Liver (tissue), 9 donors: ENCODE results near the gene SELENOF. TPM values are rescaled to one million over a fixed set of nuclear protein-coding genes. Genes with fewer than 3 reads are reported as not detected.

Source experiments
- DNase-seq: peaks from one replicate; pipeline ENCODE4 v3.0.0-alpha.2; 2017; ENCODE audit warnings: low spot score
- H3K27ac ChIP-seq, 2 donors: one replicate each; pipeline ENCODE4 v1.7.0; 2013; ENCODE audit warnings: inconsistent platforms in 2 of 2, low read length in 2 of 2, control low read depth in 1 of 2, low read depth in 1 of 2, mild to moderate bottlenecking in 1 of 2
- H3K27me3 ChIP-seq, 4 donors: one replicate each; pipeline versions ENCODE4 v1.6.1 to v1.7.0; 2013; ENCODE audit warnings: low read length in 3 of 4, inconsistent platforms in 1 of 4, mild to moderate bottlenecking in 1 of 4, moderate library complexity in 1 of 4; ENCODE audit not compliant: control insufficient read depth in 4 of 4, insufficient read depth in 4 of 4
- H3K36me3 ChIP-seq, 4 donors: one replicate each; pipeline versions ENCODE4 v1.6.1 to v1.7.0; 2013; ENCODE audit warnings: low read length in 3 of 4, mild to moderate bottlenecking in 3 of 4, low read depth in 1 of 4, moderate library complexity in 1 of 4; ENCODE audit not compliant: control insufficient read depth in 4 of 4, insufficient read depth in 3 of 4
- H3K4me1 ChIP-seq, 4 donors: one replicate each; pipeline versions ENCODE4 v1.6.1 to v1.7.0; 2013; ENCODE audit warnings: low read length in 3 of 4, mild to moderate bottlenecking in 3 of 4, moderate library complexity in 1 of 4; ENCODE audit not compliant: control insufficient read depth in 4 of 4, insufficient read depth in 4 of 4
- H3K4me3 ChIP-seq, 3 donors: one replicate each; pipeline versions ENCODE4 v1.6.1 to v1.7.0; 2013; ENCODE audit warnings: low read length in 3 of 3, control low read depth in 1 of 3, low read depth in 1 of 3, mild to moderate bottlenecking in 1 of 3
- H3K9ac ChIP-seq, 2 donors: one replicate each; pipeline ENCODE4 v1.7.0; 2013; ENCODE audit warnings: low read length in 2 of 2, mild to moderate bottlenecking in 2 of 2, moderate library complexity in 2 of 2, control low read depth in 1 of 2, low read depth in 1 of 2
- H3K9me3 ChIP-seq, 4 donors: one replicate each; pipeline versions ENCODE4 v1.6.1 to v1.7.0; 2013; ENCODE audit warnings: low read length in 3 of 4; ENCODE audit not compliant: control insufficient read depth in 4 of 4
- ATF3 ChIP-seq: IDR thresholded peaks from 2 replicates; pipeline ENCODE4 v1.6.1; 2016; ENCODE audit warnings: antibody characterized with exemption
- CTCF ChIP-seq: fragments of 150-350 bp; IDR thresholded peaks from 2 replicates; pipeline ENCODE4 v1.5.1; 2017; ENCODE audit warnings: improper control_type of control experiment, low read depth, low read length; ENCODE audit not compliant: missing input control
- EGR1 ChIP-seq, 2 donors: IDR thresholded peaks; 2 replicates each; pipeline ENCODE4 v1.6.1; 2016 to 2018; ENCODE audit warnings: antibody characterized with exemption in 2 of 2, low read depth in 2 of 2
- FOXA1 ChIP-seq: IDR thresholded peaks from 2 replicates; pipeline ENCODE4 v1.6.1; 2016; ENCODE audit warnings: antibody characterized with exemption
- FOXA2 ChIP-seq: IDR thresholded peaks from 2 replicates; pipeline ENCODE4 v1.6.1; 2016; ENCODE audit warnings: antibody characterized with exemption
- GABPA ChIP-seq, 2 donors: IDR thresholded peaks in 1 of 2; conservative IDR thresholded peaks in 1 of 2; 2 replicates each; pipeline ENCODE4 v1.6.1; 2016; ENCODE audit warnings: antibody characterized with exemption in 2 of 2, mild to moderate bottlenecking in 1 of 2, moderate library complexity in 1 of 2
- HNF4A ChIP-seq, 2 donors: conservative IDR thresholded peaks; 2 replicates each; pipeline ENCODE4 v1.6.1; 2016; ENCODE audit warnings: antibody characterized with exemption in 2 of 2, mild to moderate bottlenecking in 2 of 2
- HNF4G ChIP-seq: IDR thresholded peaks from 2 replicates; pipeline ENCODE4 v1.6.1; 2016; ENCODE audit warnings: antibody characterized with exemption
- JUND ChIP-seq, 2 donors: IDR thresholded peaks; 2 replicates each; pipeline ENCODE4 v1.6.1; 2016; ENCODE audit warnings: antibody characterized with exemption in 2 of 2
- MAX ChIP-seq: IDR thresholded peaks from 2 replicates; pipeline ENCODE4 v1.6.1; 2016; ENCODE audit warnings: antibody characterized with exemption
- NR2F2 ChIP-seq: IDR thresholded peaks from 2 replicates; pipeline ENCODE4 v1.6.1; 2016; ENCODE audit warnings: antibody characterized with exemption
- RAD21 ChIP-seq, 2 donors: IDR thresholded peaks; 2 replicates each; pipeline ENCODE4 v1.6.1; 2016; ENCODE audit warnings: antibody characterized with exemption in 2 of 2, mild to moderate bottlenecking in 2 of 2
- REST ChIP-seq: IDR thresholded peaks from 2 replicates; pipeline ENCODE4 v1.6.1; 2016; ENCODE audit warnings: antibody characterized with exemption, mild to moderate bottlenecking
- RXRA ChIP-seq, 2 donors: IDR thresholded peaks; 2 replicates each; pipeline ENCODE4 v1.6.1; 2017 to 2018; ENCODE audit warnings: antibody characterized with exemption in 2 of 2, mild to moderate bottlenecking in 1 of 2
- SP1 ChIP-seq: IDR thresholded peaks from 2 replicates; pipeline ENCODE4 v1.6.1; 2018; ENCODE audit warnings: antibody characterized with exemption, mild to moderate bottlenecking
- TAF1 ChIP-seq: conservative IDR thresholded peaks from 2 replicates; pipeline ENCODE4 v1.6.1; 2016; ENCODE audit warnings: antibody characterized with exemption, mild to moderate bottlenecking
- YY1 ChIP-seq: IDR thresholded peaks from 2 replicates; pipeline ENCODE4 v1.6.1; 2016; ENCODE audit warnings: antibody characterized with exemption, mild to moderate bottlenecking
- ZBTB33 ChIP-seq: IDR thresholded peaks from 2 replicates; pipeline ENCODE4 v1.6.1; 2016; ENCODE audit warnings: antibody characterized with exemption
- WGBS: extraction: QIAGEN DNeasy Blood & Tissue Kit; methylation state at CpG from one replicate; pipeline ENCODE4 v1.1.7; 2013; 5-methylcytosine and 5-hydroxymethylcytosine counted together
- polyA plus RNA-seq, 2 donors: library from polyadenylated mRNA; stranded (reverse) in 1 of 2; unstranded in 1 of 2; fragments of 200-250 nt in 1 of 2; fragments of >200 nt in 1 of 2; fragmentation: Nextera tagmentation in 1 of 2; extraction: Ambion mirVana in 1 of 2; gene quantifications; one replicate each; pipeline versions ENCODE4 v1.2.1 to v1.2.3, GENCODE V29; 2013 to 2015
- total RNA-seq, 2 donors: library from RNA; depleted of rRNA; stranded (reverse); fragments of >200 nt; gene quantifications; one replicate each; pipeline ENCODE4 v1.2.3, GENCODE V29; 2014
- donor health status: healthy.
- donor health status: healthy.
- donor health status: healthy.
- donor health status: healthy.
- donor health status: healthy.

SELENOF gene
- total and polyA plus RNA-seq, 4 donors = 80.4 to 143 (median 99.7) TPM

GRCh38 chr1:86866665-86867064 lies 47.3 kb downstream of the SELENOF start:
- no peak overlapping the region for H3K27ac ChIP-seq
- H3K36me3 ChIP-seq = no peaks in the 10 kb centered on the region
- DNase-seq = no peak
- no peak overlapping the region for H3K9ac ChIP-seq
- no peaks in the 10 kb centered on the region for H3K9me3 ChIP-seq
- peaks cover 0 to 6% (median 0%) of the 10 kb centered on the region in 4 donors for H3K4me1 ChIP-seq
- TF ChIP-seq RXRA (IDR thresholded peaks at IDR 0.05) (no peak), ATF3 (no peak), ZBTB33 (no peak), FOXA1 (no peak), TAF1 (no peak), SP1 (no peak), HNF4A (conservative IDR thresholded peaks at IDR 0.05) (no peak), FOXA2 (no peak)
- H3K4me3 ChIP-seq = no peak overlapping the region
- H3K27me3 ChIP-seq = no peaks in the 10 kb centered on the region

- Histone ChIP-seq H3K4me3 (no peak overlapping the region), H3K27ac (no peak overlapping the region), H3K9ac (no peak overlapping the region), H3K36me3 (no peaks in the 10 kb centered on the region), H3K4me1 (peaks cover 0 to 7% (median 1%) of the 10 kb centered on the region in 4 donors), H3K9me3 (no peaks in the 10 kb centered on the region), H3K27me3 (no peaks in the 10 kb centered on the region)
- TF ChIP-seq CTCF (no peak), EGR1 (IDR thresholded peaks at IDR 0.05; ENCODE audit: low read depth in 2 of 2) (no peak), REST (no peak), FOXA1 (no peak), RXRA (IDR thresholded peaks at IDR 0.05) (no peak), JUND (IDR thresholded peaks at IDR 0.05) (no peak), ATF3 (no peak), RAD21 (IDR thresholded peaks at IDR 0.05) (no peak), MAX (no peak), HNF4A (conservative IDR thresholded peaks at IDR 0.05) (no peak), ZBTB33 (no peak), TAF1 (no peak), FOXA2 (no peak), HNF4G (no peak), SP1 (no peak), NR2F2 (no peak), GABPA (IDR thresholded peaks at IDR 0.05 in 1 of 2, conservative IDR thresholded peaks at IDR 0.05 in 1 of 2) (no peak), YY1 (no peak)
- DNase-seq = no peak
- WGBS = 97% methylated on average over 6 of the region's 6 CpGs
Measured at GRCh38 chr1:86865973-86866637, 47.8 kb downstream of the SELENOF start.
